ENCODE data around the gene KLHL29. TPM values are rescaled to one million over a fixed set of nuclear protein-coding genes. Genes with fewer than 3 reads are reported as not detected.

Gene KLHL29
- total RNA-seq, 1 donor from 2014 or later: 5.5 TPM

- FAIRE-seq (no peak), DNase-seq (ENCODE audit: low read depth) (no peak)
- Histone ChIP-seq H3K9ac (ENCODE audit: low read length) (no peak overlapping the region), H3K27me3 (ENCODE audit: insufficient read depth, low read length) (no peaks in the 10 kb centered on the region), H2AFZ (ENCODE audit: low read depth, low read length) (no peak overlapping the region), H3K79me2 (ENCODE audit: insufficient read depth, low read length) (no peaks in the 10 kb centered on the region), H3K4me2 (ENCODE audit: low read length) (no peak overlapping the region), H3K9me3 (ENCODE audit: insufficient read depth, low read depth, low read length) (no peaks in the 10 kb centered on the region), H3K4me3 (ENCODE audit: insufficient read depth, low read depth, low read length) (no peak overlapping the region), H3K4me1 (ENCODE audit: insufficient read depth, low read length) (peaks cover 7% of the 10 kb centered on the region), H3K36me3 (ENCODE audit: insufficient read depth, low read length) (no peaks in the 10 kb centered on the region), H3K27ac (ENCODE audit: low read depth, low read length) (no peak overlapping the region), H4K20me1 (ENCODE audit: insufficient read depth, low read length) (no peaks in the 10 kb centered on the region)
- Mint-ChIP-seq H3K9me3 (ENCODE audit: unreplicated experiment) (no peaks in the 10 kb centered on the region), H3K36me3 (ENCODE audit: low read depth, unreplicated experiment) (peaks cover 6% of the 10 kb centered on the region), H3K4me3 (ENCODE audit: unreplicated experiment) (no peak overlapping the region), H3K4me1 (ENCODE audit: low read depth, unreplicated experiment) (peaks cover 11% of the 10 kb centered on the region), H3K27me3 (ENCODE audit: low read depth, unreplicated experiment) (peaks cover 85% of the 10 kb centered on the region), H3K27ac (ENCODE audit: unreplicated experiment) (no peak overlapping the region)
- no peak for TF ChIP-seq CTCF (IDR thresholded peaks at IDR 0.05; ENCODE audit: insufficient read depth, low read depth, low read length)
- no peak for TF ChIP-seq EZH2 (IDR thresholded peaks at IDR 0.05; ENCODE audit: insufficient read depth, low read length)
These were observed 140.3 kb downstream of the KLHL29 start for GRCh38 chr2:23525137-23525765.

DNA sequence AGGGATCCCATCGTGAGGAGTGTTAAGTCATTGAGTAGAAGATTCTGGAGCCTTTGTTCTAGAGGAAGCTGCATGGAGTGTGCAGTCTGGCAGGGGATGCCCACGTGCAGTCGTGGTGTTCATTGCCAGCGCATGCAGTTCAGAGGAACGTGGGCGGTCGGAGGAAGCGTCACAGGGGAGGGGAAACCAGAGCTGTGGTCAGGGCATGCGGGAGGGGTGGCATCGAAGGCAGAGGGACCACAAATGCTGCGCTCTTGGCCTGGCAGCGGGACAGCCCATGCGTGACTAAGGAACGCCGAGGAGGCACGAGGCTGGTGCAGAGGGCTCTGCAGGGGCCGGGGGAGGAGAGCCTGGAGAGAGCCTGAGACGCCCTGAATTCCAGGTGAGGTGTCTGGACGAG lies 141.1 kb downstream of the KLHL29 start:
- H3K36me3 ChIP-seq (ENCODE audit: insufficient read depth, low read length): no peaks in the 10 kb centered on the region
- H3K79me2 ChIP-seq (ENCODE audit: insufficient read depth, low read length): no peaks in the 10 kb centered on the region
- Mint-ChIP-seq H3K27ac (ENCODE audit: unreplicated experiment) (no peak overlapping the region), H3K27me3 (ENCODE audit: low read depth, unreplicated experiment) (peaks cover 86% of the 10 kb centered on the region), H3K36me3 (ENCODE audit: low read depth, unreplicated experiment) (peaks cover 6% of the 10 kb centered on the region), H3K4me1 (ENCODE audit: low read depth, unreplicated experiment) (peaks cover 7% of the 10 kb centered on the region), H3K9me3 (ENCODE audit: unreplicated experiment) (no peaks in the 10 kb centered on the region), H3K4me3 (ENCODE audit: unreplicated experiment) (no peak overlapping the region)
- H3K9ac ChIP-seq (ENCODE audit: low read length): no peak overlapping the region
- TF ChIP-seq CTCF (IDR thresholded peaks at IDR 0.05; ENCODE audit: insufficient read depth, low read depth, low read length): no peak
- TF ChIP-seq EZH2 (IDR thresholded peaks at IDR 0.05; ENCODE audit: insufficient read depth, low read length): no peak
- no peak overlapping the region for H3K4me2 ChIP-seq (ENCODE audit: low read length)
- H3K4me1 ChIP-seq (ENCODE audit: insufficient read depth, low read length): peaks cover 7% of the 10 kb centered on the region
- H4K20me1 ChIP-seq (ENCODE audit: insufficient read depth, low read length): no peaks in the 10 kb centered on the region
- FAIRE-seq: no peak
- no peaks in the 10 kb centered on the region for H3K27me3 ChIP-seq (ENCODE audit: insufficient read depth, low read length)
- no peak for DNase-seq (ENCODE audit: low read depth)
- no peak overlapping the region for H3K27ac ChIP-seq (ENCODE audit: low read depth, low read length)
- H3K4me3 ChIP-seq (ENCODE audit: insufficient read depth, low read depth, low read length): no peak overlapping the region
- no peaks in the 10 kb centered on the region for H3K9me3 ChIP-seq (ENCODE audit: insufficient read depth, low read depth, low read length)
- H2AFZ ChIP-seq (ENCODE audit: low read depth, low read length): no peak overlapping the region
